Duodenal mucosa (tissue), 2 donors: ENCODE data around the gene PLXNA4.

Source experiments
- H3K27ac ChIP-seq: one replicate; pipeline ENCODE4 v1.7.0; 2013; ENCODE audit warnings: low read depth, low read length
- H3K27me3 ChIP-seq, 2 donors: one replicate each; pipeline ENCODE4 v1.7.0; 2013; ENCODE audit warnings: low read length in 2 of 2, control low read depth in 1 of 2; ENCODE audit not compliant: insufficient read depth in 2 of 2, control insufficient read depth in 1 of 2
- H3K36me3 ChIP-seq, 2 donors: one replicate each; pipeline ENCODE4 v1.7.0; 2013; ENCODE audit warnings: low read length in 2 of 2, control low read depth in 1 of 2; ENCODE audit not compliant: insufficient read depth in 2 of 2, control insufficient read depth in 1 of 2
- H3K4me1 ChIP-seq, 2 donors: one replicate each; pipeline ENCODE4 v1.7.0; 2013; ENCODE audit warnings: low read length in 2 of 2, control low read depth in 1 of 2; ENCODE audit not compliant: insufficient read depth in 2 of 2, control insufficient read depth in 1 of 2
- H3K4me3 ChIP-seq, 2 donors: one replicate each; pipeline ENCODE4 v1.7.0; 2013; ENCODE audit warnings: low read length in 2 of 2, low read depth in 1 of 2
- H3K9ac ChIP-seq, 2 donors: one replicate each; pipeline ENCODE4 v1.7.0; 2013; ENCODE audit warnings: low read length in 2 of 2, low read depth in 1 of 2
- H3K9me3 ChIP-seq, 2 donors: one replicate each; pipeline ENCODE4 v1.7.0; 2013; ENCODE audit warnings: low read length in 2 of 2, control low read depth in 1 of 2; ENCODE audit not compliant: control insufficient read depth in 1 of 2

Gene PLXNA4

GRCh38 chr7:132578050-132578370 lies 1.7 kb upstream of the PLXNA4 start:
- Histone ChIP-seq H3K36me3 (no peaks in the 10 kb centered on the region), H3K4me1 (peaks cover 4 to 13% of the 10 kb centered on the region in 2 donors), H3K9ac (no peak overlapping the region), H3K4me3 (no peak overlapping the region), H3K27ac (no peak overlapping the region), H3K27me3 (peaks cover 46 to 55% of the 10 kb centered on the region in 2 donors), H3K9me3 (no peaks in the 10 kb centered on the region)

- H3K9me3 ChIP-seq: no peaks in the 10 kb centered on the region
- no peaks in the 10 kb centered on the region for H3K36me3 ChIP-seq
- H3K27ac ChIP-seq: no peak overlapping the region
- no peak overlapping the region for H3K9ac ChIP-seq
- H3K4me3 ChIP-seq: no peak overlapping the region
- peaks cover 4 to 13% of the 10 kb centered on the region in 2 donors for H3K4me1 ChIP-seq
- H3K27me3 ChIP-seq: peaks cover 52 to 58% of the 10 kb centered on the region in 2 donors
Measured at GRCh38 chr7:132577206-132578049, 1.2 kb upstream of the PLXNA4 start.

GRCh38 chr7:132576721-132577085 lies 433 bp upstream of the PLXNA4 start:
- Histone ChIP-seq H3K9me3 (no peaks in the 10 kb centered on the region), H3K36me3 (no peaks in the 10 kb centered on the region), H3K9ac (no peak overlapping the region), H3K4me1 (peaks cover 4 to 13% of the 10 kb centered on the region in 2 donors), H3K27me3 (peaks cover 59 to 64% of the 10 kb centered on the region in 2 donors), H3K27ac (no peak overlapping the region), H3K4me3 (peak overlapping the region; percentile 33 to 53)

- Histone ChIP-seq H3K9ac (peak overlapping the region in 1 of 2 donors; percentile 43), H3K9me3 (no peaks in the 10 kb centered on the region), H3K27ac (no peak overlapping the region), H3K27me3 (peaks cover 59 to 65% of the 10 kb centered on the region in 2 donors), H3K4me3 (peak overlapping the region; percentile 33 to 53), H3K4me1 (peaks cover 4 to 13% of the 10 kb centered on the region in 2 donors), H3K36me3 (no peaks in the 10 kb centered on the region)
Measured at GRCh38 chr7:132575419-132575981, 770 bp downstream of the PLXNA4 start.

GRCh38 chr7:132574223-132574622 lies 2.0 kb downstream of the PLXNA4 start:
- Histone ChIP-seq H3K27me3 (peaks cover 59 to 63% of the 10 kb centered on the region in 2 donors), H3K9ac (no peak overlapping the region), H3K27ac (no peak overlapping the region), H3K36me3 (no peaks in the 10 kb centered on the region), H3K4me3 (no peak overlapping the region), H3K9me3 (no peaks in the 10 kb centered on the region), H3K4me1 (peaks cover 4 to 13% of the 10 kb centered on the region in 2 donors)

- H3K4me1 ChIP-seq: peaks cover 4 to 13% of the 10 kb centered on the region in 2 donors
- H3K27ac ChIP-seq: no peak overlapping the region
- H3K9ac ChIP-seq: no peak overlapping the region
- H3K4me3 ChIP-seq: no peak overlapping the region
- no peaks in the 10 kb centered on the region for H3K36me3 ChIP-seq
- no peaks in the 10 kb centered on the region for H3K9me3 ChIP-seq
- peaks cover 53 to 56% of the 10 kb centered on the region in 2 donors for H3K27me3 ChIP-seq
Measured at GRCh38 chr7:132573251-132573955, 2.9 kb downstream of the PLXNA4 start.

GRCh38 chr7:132572526-132572925 lies 3.7 kb downstream of the PLXNA4 start:
- Histone ChIP-seq H3K27ac (no peak overlapping the region), H3K4me3 (no peak overlapping the region), H3K9me3 (no peaks in the 10 kb centered on the region), H3K36me3 (no peaks in the 10 kb centered on the region), H3K4me1 (peaks cover 4 to 13% of the 10 kb centered on the region in 2 donors), H3K27me3 (peaks cover 47% of the 10 kb centered on the region in 2 donors), H3K9ac (no peak overlapping the region)

- Histone ChIP-seq H3K36me3 (no peaks in the 10 kb centered on the region), H3K4me3 (no peak overlapping the region), H3K9me3 (no peaks in the 10 kb centered on the region), H3K4me1 (peaks cover 4 to 13% of the 10 kb centered on the region in 2 donors), H3K27ac (no peak overlapping the region), H3K9ac (no peak overlapping the region), H3K27me3 (peaks cover 46 to 47% of the 10 kb centered on the region in 2 donors)
Measured at GRCh38 chr7:132571970-132572369, 4.3 kb downstream of the PLXNA4 start.

- H3K9me3 ChIP-seq: no peaks in the 10 kb centered on the region
- H3K27ac ChIP-seq: no peak overlapping the region
- H3K27me3 ChIP-seq: peaks cover 32 to 43% of the 10 kb centered on the region in 2 donors
- H3K4me3 ChIP-seq: no peak overlapping the region
- H3K36me3 ChIP-seq: no peaks in the 10 kb centered on the region
- no peak overlapping the region for H3K9ac ChIP-seq
- H3K4me1 ChIP-seq: peaks cover 0 to under 1% of the 10 kb centered on the region in 2 donors
Measured at GRCh38 chr7:132569884-132570614, 6.2 kb downstream of the PLXNA4 start.
